ENCODE measurements around the gene PTPN7.
A peak's percentile ranks its signal among the peaks of the same experiment; 100 is the strongest.

PTPN7 gene

GRCh38 chr1:202165267-202165941, 5.0 kb upstream of the PTPN7 start:
- Histone ChIP-seq H3K4me1 (ENCODE audit: insufficient read depth, insufficient read length) (peaks cover 66% of the 10 kb centered on the region), H3K4me3 (ENCODE audit: insufficient read length, low read depth) (no peak overlapping the region), H3K36me3 (ENCODE audit: insufficient read depth, insufficient read length, low read length) (no peaks in the 10 kb centered on the region), H3K9ac (ENCODE audit: insufficient read length, low read depth) (no peak overlapping the region), H3K9me3 (ENCODE audit: insufficient read depth, low read length) (no peaks in the 10 kb centered on the region), H3K27me3 (ENCODE audit: insufficient read depth, insufficient read length) (peaks cover 3% of the 10 kb centered on the region)
- TF ChIP-seq ZNF274 (IDR thresholded peaks at IDR 0.05; ENCODE audit: low read depth, low read length) = no peak
- TF ChIP-seq YY1 (IDR thresholded peaks at IDR 0.05; ENCODE audit: insufficient read depth, insufficient read length) = no peak
- no peak for TF ChIP-seq SUZ12 (IDR thresholded peaks at IDR 0.05; ENCODE audit: extremely low read depth, insufficient read depth, insufficient read length)
- DNase-seq (ENCODE audit: low read depth, low spot score) = no peak

- Histone ChIP-seq H3K4me1 (ENCODE audit: insufficient read depth, insufficient read length) (peaks cover 75% of the 10 kb centered on the region), H3K9ac (ENCODE audit: insufficient read length, low read depth) (peak overlapping the region; percentile 6), H3K9me3 (ENCODE audit: insufficient read depth, low read length) (no peaks in the 10 kb centered on the region), H3K27me3 (ENCODE audit: insufficient read depth, insufficient read length) (peaks cover 2% of the 10 kb centered on the region), H3K36me3 (ENCODE audit: insufficient read depth, insufficient read length, low read length) (no peaks in the 10 kb centered on the region), H3K4me3 (ENCODE audit: insufficient read length, low read depth) (no peak overlapping the region)
- DNase-seq (ENCODE audit: low read depth, low spot score) = no peak
- TF ChIP-seq SUZ12 (IDR thresholded peaks at IDR 0.05; ENCODE audit: extremely low read depth, insufficient read depth, insufficient read length) = no peak
- no peak for TF ChIP-seq YY1 (IDR thresholded peaks at IDR 0.05; ENCODE audit: insufficient read depth, insufficient read length)
Measured at GRCh38 chr1:202164271-202165037, 4.1 kb upstream of the PTPN7 start.

- Histone ChIP-seq H3K27me3 (ENCODE audit: insufficient read depth, insufficient read length) (no peaks in the 10 kb centered on the region), H3K9me3 (ENCODE audit: insufficient read depth, low read length) (no peaks in the 10 kb centered on the region), H3K9ac (ENCODE audit: insufficient read length, low read depth) (no peak overlapping the region), H3K4me1 (ENCODE audit: insufficient read depth, insufficient read length) (peaks cover 79% of the 10 kb centered on the region), H3K36me3 (ENCODE audit: insufficient read depth, insufficient read length, low read length) (no peaks in the 10 kb centered on the region), H3K4me3 (ENCODE audit: insufficient read length, low read depth) (no peak overlapping the region)
- DNase-seq (ENCODE audit: low read depth, low spot score) = no peak
- TF ChIP-seq ZNF274 (IDR thresholded peaks at IDR 0.05; ENCODE audit: low read depth, low read length) (no peak), SUZ12 (IDR thresholded peaks at IDR 0.05; ENCODE audit: extremely low read depth, insufficient read depth, insufficient read length) (no peak), YY1 (IDR thresholded peaks at IDR 0.05; ENCODE audit: insufficient read depth, insufficient read length) (no peak)
Measured at GRCh38 chr1:202163281-202164270, 3.2 kb upstream of the PTPN7 start.

GRCh38 chr1:202162418-202163280, 2.2 kb upstream of the PTPN7 start:
- Histone ChIP-seq H3K27me3 (ENCODE audit: insufficient read depth, insufficient read length) (no peaks in the 10 kb centered on the region), H3K4me3 (ENCODE audit: insufficient read length, low read depth) (no peak overlapping the region), H3K4me1 (ENCODE audit: insufficient read depth, insufficient read length) (peaks cover 71% of the 10 kb centered on the region), H3K36me3 (ENCODE audit: insufficient read depth, insufficient read length, low read length) (no peaks in the 10 kb centered on the region), H3K9me3 (ENCODE audit: insufficient read depth, low read length) (no peaks in the 10 kb centered on the region), H3K9ac (ENCODE audit: insufficient read length, low read depth) (no peak overlapping the region)
- TF ChIP-seq YY1 (IDR thresholded peaks at IDR 0.05; ENCODE audit: insufficient read depth, insufficient read length) (no peak), ZNF274 (IDR thresholded peaks at IDR 0.05; ENCODE audit: low read depth, low read length) (no peak), SUZ12 (IDR thresholded peaks at IDR 0.05; ENCODE audit: extremely low read depth, insufficient read depth, insufficient read length) (no peak)
- no peak for DNase-seq (ENCODE audit: low read depth, low spot score)

GRCh38 chr1:202162047-202162417, 1.6 kb upstream of the PTPN7 start:
- TF ChIP-seq ZNF274 (IDR thresholded peaks at IDR 0.05; ENCODE audit: low read depth, low read length) (no peak), SUZ12 (IDR thresholded peaks at IDR 0.05; ENCODE audit: extremely low read depth, insufficient read depth, insufficient read length) (no peak), YY1 (IDR thresholded peaks at IDR 0.05; ENCODE audit: insufficient read depth, insufficient read length) (no peak)
- H3K9me3 ChIP-seq (ENCODE audit: insufficient read depth, low read length) = no peaks in the 10 kb centered on the region
- DNase-seq (ENCODE audit: low read depth, low spot score) = no peak
- H3K27me3 ChIP-seq (ENCODE audit: insufficient read depth, insufficient read length) = no peaks in the 10 kb centered on the region
- H3K9ac ChIP-seq (ENCODE audit: insufficient read length, low read depth) = no peak overlapping the region
- no peak overlapping the region for H3K4me3 ChIP-seq (ENCODE audit: insufficient read length, low read depth)
- no peaks in the 10 kb centered on the region for H3K36me3 ChIP-seq (ENCODE audit: insufficient read depth, insufficient read length, low read length)
- peaks cover 73% of the 10 kb centered on the region for H3K4me1 ChIP-seq (ENCODE audit: insufficient read depth, insufficient read length)

Data from NT2/D1 (cell line).